Breast epithelium (tissue), 3 donors: ENCODE results near the gene SCRG1.

Experiments
- CTCF ChIP-seq, 3 donors: fragments of 450-650 bp; IDR thresholded peaks; one replicate each; pipeline ENCODE4 v1.5.1; 2016 to 2017; ENCODE audit warnings: antibody characterized with exemption in 3 of 3, mild to moderate bottlenecking in 3 of 3, moderate library complexity in 3 of 3
- POLR2A ChIP-seq: fragments of 450-650 bp; IDR thresholded peaks from one replicate; pipeline ENCODE4 v1.6.1; 2016; ENCODE audit warnings: antibody characterized with exemption, mild to moderate bottlenecking, moderate library complexity
- POLR2AphosphoS5 ChIP-seq, 3 donors: sonication (generic); formaldehyde crosslinking; IDR thresholded peaks; one replicate each; pipeline ENCODE4 v1.6.1; 2017; ENCODE audit warnings: antibody characterized with exemption in 3 of 3

GRCh38 chr4:173398779-173399415 lies at the start of gene SCRG1:
- no peak for TF ChIP-seq CTCF (IDR thresholded peaks at IDR 0.05)
- no peak for TF ChIP-seq POLR2A
- no peak for TF ChIP-seq POLR2AphosphoS5 (IDR thresholded peaks at IDR 0.05)
